PFSK-1 (cell line): ENCODE data around the gene RPAP3.

Experiments
- FOXP2 ChIP-seq: optimal IDR thresholded peaks from 2 replicates; pipeline ENCODE3; 2011; ENCODE audit warnings: borderline replicate concordance, control low read depth, inconsistent platforms; ENCODE audit not compliant: insufficient read depth; ENCODE audit errors: extremely low read length, extremely low read depth
- POLR2AphosphoS5 ChIP-seq: IDR thresholded peaks from 2 replicates; pipeline ENCODE4 v1.6.1; 2012; ENCODE audit warnings: low read depth, mild to moderate bottlenecking, control low read depth, low read length, moderate library complexity
- REST ChIP-seq, 2 experiments: IDR thresholded peaks; 2 replicates each; pipeline versions ENCODE4 v1.6.1 to v1.8.0; 2011 to 2012; ENCODE audit warnings: low read depth in 2 of 2, low read length in 2 of 2, control low read depth in 1 of 2, inconsistent platforms in 1 of 2, mild to moderate bottlenecking in 1 of 2, moderate library complexity in 1 of 2; ENCODE audit not compliant: insufficient read depth in 1 of 2
- SIN3A ChIP-seq: IDR thresholded peaks from 2 replicates; pipeline ENCODE4 v1.6.1; 2012; ENCODE audit warnings: mild to moderate bottlenecking, low read length, moderate library complexity, borderline replicate concordance; ENCODE audit not compliant: insufficient read depth
- TAF1 ChIP-seq: IDR thresholded peaks from 2 replicates; pipeline ENCODE4 v1.6.1; 2012; ENCODE audit warnings: low read length, control low read depth, borderline replicate concordance; ENCODE audit not compliant: insufficient read depth

Gene RPAP3

GRCh38 chr12:47722941-47723631 is 17.3 kb upstream of the RPAP3 start:
- no peak for TF ChIP-seq POLR2AphosphoS5
- no peak for TF ChIP-seq FOXP2
- TF ChIP-seq TAF1: no peak
- TF ChIP-seq SIN3A: no peak
- no peak for TF ChIP-seq REST (IDR thresholded peaks at IDR 0.05; ENCODE audit: insufficient read depth in 1 of 2, low read depth in 2 of 2, low read length in 2 of 2)

- TF ChIP-seq POLR2AphosphoS5 (no peak), REST (IDR thresholded peaks at IDR 0.05; ENCODE audit: insufficient read depth in 1 of 2, low read depth in 2 of 2, low read length in 2 of 2) (no peak), FOXP2 (no peak), TAF1 (no peak), SIN3A (no peak)
Measured at GRCh38 chr12:47722136-47722834, 16.5 kb upstream of the RPAP3 start.

- TF ChIP-seq FOXP2 (no peak), POLR2AphosphoS5 (no peak), SIN3A (no peak), REST (IDR thresholded peaks at IDR 0.05; ENCODE audit: insufficient read depth in 1 of 2, low read depth in 2 of 2, low read length in 2 of 2) (no peak), TAF1 (no peak)
Measured at GRCh38 chr12:47721431-47721973, 15.7 kb upstream of the RPAP3 start.

GRCh38 chr12:47718531-47718930 is 12.7 kb upstream of the RPAP3 start:
- TF ChIP-seq POLR2AphosphoS5: no peak
- TF ChIP-seq TAF1: no peak
- TF ChIP-seq SIN3A: no peak
- TF ChIP-seq FOXP2: no peak
- no peak for TF ChIP-seq REST (IDR thresholded peaks at IDR 0.05; ENCODE audit: insufficient read depth in 1 of 2, low read depth in 2 of 2, low read length in 2 of 2)
